ENCODE measurements around the gene RBM20. TPM values are rescaled to one million over a fixed set of nuclear protein-coding genes. Genes with fewer than 3 reads are reported as not detected.

RBM20 gene
- polyA plus RNA-seq, 2 of the 4 experiments (the other 2 are of a cell fraction) = 1.5 to 1.8 TPM

DNA sequence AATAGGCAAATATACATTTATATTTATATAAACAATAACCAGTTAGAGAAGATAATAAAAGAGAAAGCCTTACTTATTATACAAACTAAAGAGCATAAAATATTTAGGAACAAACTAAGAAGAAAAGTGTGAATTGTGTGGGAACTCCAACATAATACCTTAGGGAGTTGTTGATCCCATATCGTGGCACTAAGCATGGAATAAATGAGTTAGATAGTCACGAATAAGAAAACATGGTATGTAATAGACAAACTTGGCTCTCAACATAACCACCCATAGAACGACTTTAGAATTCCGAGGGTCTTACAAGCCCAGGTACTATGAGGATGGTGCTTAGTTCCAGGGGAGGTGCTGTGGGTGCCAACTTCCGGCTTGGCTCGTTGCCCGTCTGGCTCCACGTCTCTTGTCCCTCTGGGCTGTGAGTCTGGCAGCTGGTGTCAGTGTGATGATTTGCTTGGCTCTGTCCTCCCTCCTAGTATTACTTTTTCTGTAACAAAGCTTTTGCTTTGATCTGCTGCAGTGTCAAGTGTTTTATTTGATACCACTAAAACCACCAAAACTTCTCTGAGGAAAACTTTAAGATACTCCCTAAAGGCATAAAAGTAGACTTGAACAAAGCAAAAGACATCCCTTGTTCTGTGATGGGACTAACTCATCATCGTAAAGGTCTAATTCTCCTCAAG is 9.5 kb upstream of the RBM20 start:
- CTCF ChIA-PET = interaction anchor here (1.4 kb wide), 1 partner anchor 40 kb away, joined by 4 read pairs; no protein-coding TSS in a partner anchor
- peak; percentile 67 for FAIRE-seq

DNA sequence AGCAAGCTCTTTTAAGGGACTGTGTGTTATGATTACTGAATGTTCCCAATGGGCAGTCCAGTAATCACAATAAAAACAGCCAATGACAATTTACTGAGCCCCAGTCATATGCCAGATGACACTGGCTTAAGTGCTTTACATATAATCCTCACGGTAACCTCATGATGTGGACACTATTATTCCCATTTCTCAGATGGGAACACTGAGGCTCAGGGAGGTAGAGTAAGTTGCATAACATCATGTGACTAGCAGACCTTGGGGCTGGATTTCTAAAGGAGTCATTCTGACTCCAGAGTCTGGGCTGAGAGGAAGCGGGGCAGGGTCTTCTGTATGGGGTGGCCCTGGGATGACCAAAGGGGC is 7.6 kb upstream of the RBM20 start:
- TF ChIP-seq JUN (IDR thresholded peaks at IDR 0.05) (no peak), KDM1A (IDR thresholded peaks at IDR 0.05; ENCODE audit: low read depth) (peak; percentile 36; the same call in 1 of the 2 replicates), SREBF2 (IDR thresholded peaks at IDR 0.05) (no peak), POLR2AphosphoS2 (conservative IDR thresholded peaks at IDR 0.05; ENCODE audit: low read length) (no peak)
- H3K4me1 ChIP-seq = peaks cover 45% of the 10 kb centered on the region
- no peak for FAIRE-seq
- ChIA-PET POLR2A (no interaction called here), CTCF (interaction anchor here (1.0 to 4.4 kb wide), 6 partner anchors 21 to 45 kb away, joined by 3 to 20 read pairs (median 5); no protein-coding TSS in a partner anchor)
- H3K27ac ChIP-seq = peak overlapping the region; percentile 64 to 71; a peak in 4 of 6 replicates
- H3K9me3 ChIP-seq = no peaks in the 10 kb centered on the region
- WGBS (ENCODE audit: missing lambda C conversion rate) = 92% methylated on average over 1 of the region's 2 CpGs
- no peak overlapping the region for H3K4me3 ChIP-seq
- DNase-seq (ENCODE audit: low read depth in 1 of 2, low spot score in 1 of 2) = no peak
- no peak for ATAC-seq
- peak overlapping the region; percentile 45; the same call in 1 of the 3 replicates for H3K4me2 ChIP-seq

More for the DNA sequence above, 9.5 kb upstream of the RBM20 start:
- Histone ChIP-seq H3K4me3 (no peak overlapping the region), H3K4me1 (peaks cover 46% of the 10 kb centered on the region), H3K27ac (peak overlapping the region; percentile 9 to 19; a peak in 2 of 6 replicates), H3K4me2 (no peak overlapping the region), H3K9me3 (no peaks in the 10 kb centered on the region)
- no peak for DNase-seq (ENCODE audit: low read depth in 1 of 2, low spot score in 1 of 2)
- ATAC-seq = no peak
- TF ChIP-seq RFX5 (IDR thresholded peaks at IDR 0.05) = no peak
- TF ChIP-seq CEBPB (IDR thresholded peaks at IDR 0.05) = no peak
- TF ChIP-seq, protein P1, sequence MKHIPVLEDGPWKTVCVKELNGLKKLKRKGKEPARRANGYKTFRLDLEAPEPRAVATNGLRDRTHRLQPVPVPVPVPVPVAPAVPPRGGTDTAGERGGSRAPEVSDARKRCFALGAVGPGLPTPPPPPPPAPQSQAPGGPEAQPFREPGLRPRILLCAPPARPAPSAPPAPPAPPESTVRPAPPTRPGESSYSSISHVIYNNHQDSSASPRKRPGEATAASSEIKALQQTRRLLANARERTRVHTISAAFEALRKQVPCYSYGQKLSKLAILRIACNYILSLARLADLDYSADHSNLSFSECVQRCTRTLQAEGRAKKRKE (CRISPR knock-in tag; IDR thresholded peaks at IDR 0.05; ENCODE audit: low read depth) = no peak
- TF ChIP-seq RAD21 (conservative IDR thresholded peaks at IDR 0.05 in 1 of 2, IDR thresholded peaks at IDR 0.05 in 1 of 2) = no peak
- TF ChIP-seq, protein P2, sequence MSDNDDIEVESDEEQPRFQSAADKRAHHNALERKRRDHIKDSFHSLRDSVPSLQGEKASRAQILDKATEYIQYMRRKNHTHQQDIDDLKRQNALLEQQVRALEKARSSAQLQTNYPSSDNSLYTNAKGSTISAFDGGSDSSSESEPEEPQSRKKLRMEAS (IDR thresholded peaks at IDR 0.05) = no peak
- no peak for TF ChIP-seq JUN (IDR thresholded peaks at IDR 0.05)
- TF ChIP-seq HDAC2 (IDR thresholded peaks at IDR 0.05) = no peak
- no peak for TF ChIP-seq HOXA7 (CRISPR knock-in tag; IDR thresholded peaks at IDR 0.05)
- TF ChIP-seq CHD2 (IDR thresholded peaks at IDR 0.05; ENCODE audit: low read length, partially characterized antibody) = no peak
- TF ChIP-seq CBX8 (IDR thresholded peaks at IDR 0.05) = no peak
- TF ChIP-seq FOXS1 (CRISPR knock-in tag; IDR thresholded peaks at IDR 0.05) = no peak
- TF ChIP-seq, protein P3, sequence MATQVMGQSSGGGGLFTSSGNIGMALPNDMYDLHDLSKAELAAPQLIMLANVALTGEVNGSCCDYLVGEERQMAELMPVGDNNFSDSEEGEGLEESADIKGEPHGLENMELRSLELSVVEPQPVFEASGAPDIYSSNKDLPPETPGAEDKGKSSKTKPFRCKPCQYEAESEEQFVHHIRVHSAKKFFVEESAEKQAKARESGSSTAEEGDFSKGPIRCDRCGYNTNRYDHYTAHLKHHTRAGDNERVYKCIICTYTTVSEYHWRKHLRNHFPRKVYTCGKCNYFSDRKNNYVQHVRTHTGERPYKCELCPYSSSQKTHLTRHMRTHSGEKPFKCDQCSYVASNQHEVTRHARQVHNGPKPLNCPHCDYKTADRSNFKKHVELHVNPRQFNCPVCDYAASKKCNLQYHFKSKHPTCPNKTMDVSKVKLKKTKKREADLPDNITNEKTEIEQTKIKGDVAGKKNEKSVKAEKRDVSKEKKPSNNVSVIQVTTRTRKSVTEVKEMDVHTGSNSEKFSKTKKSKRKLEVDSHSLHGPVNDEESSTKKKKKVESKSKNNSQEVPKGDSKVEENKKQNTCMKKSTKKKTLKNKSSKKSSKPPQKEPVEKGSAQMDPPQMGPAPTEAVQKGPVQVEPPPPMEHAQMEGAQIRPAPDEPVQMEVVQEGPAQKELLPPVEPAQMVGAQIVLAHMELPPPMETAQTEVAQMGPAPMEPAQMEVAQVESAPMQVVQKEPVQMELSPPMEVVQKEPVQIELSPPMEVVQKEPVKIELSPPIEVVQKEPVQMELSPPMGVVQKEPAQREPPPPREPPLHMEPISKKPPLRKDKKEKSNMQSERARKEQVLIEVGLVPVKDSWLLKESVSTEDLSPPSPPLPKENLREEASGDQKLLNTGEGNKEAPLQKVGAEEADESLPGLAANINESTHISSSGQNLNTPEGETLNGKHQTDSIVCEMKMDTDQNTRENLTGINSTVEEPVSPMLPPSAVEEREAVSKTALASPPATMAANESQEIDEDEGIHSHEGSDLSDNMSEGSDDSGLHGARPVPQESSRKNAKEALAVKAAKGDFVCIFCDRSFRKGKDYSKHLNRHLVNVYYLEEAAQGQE (IDR thresholded peaks at IDR 0.05) = no peak
- TF ChIP-seq, protein P4, sequence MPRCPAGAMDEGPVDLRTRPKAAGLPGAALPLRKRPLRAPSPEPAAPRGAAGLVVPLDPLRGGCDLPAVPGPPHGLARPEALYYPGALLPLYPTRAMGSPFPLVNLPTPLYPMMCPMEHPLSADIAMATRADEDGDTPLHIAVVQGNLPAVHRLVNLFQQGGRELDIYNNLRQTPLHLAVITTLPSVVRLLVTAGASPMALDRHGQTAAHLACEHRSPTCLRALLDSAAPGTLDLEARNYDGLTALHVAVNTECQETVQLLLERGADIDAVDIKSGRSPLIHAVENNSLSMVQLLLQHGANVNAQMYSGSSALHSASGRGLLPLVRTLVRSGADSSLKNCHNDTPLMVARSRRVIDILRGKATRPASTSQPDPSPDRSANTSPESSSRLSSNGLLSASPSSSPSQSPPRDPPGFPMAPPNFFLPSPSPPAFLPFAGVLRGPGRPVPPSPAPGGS (IDR thresholded peaks at IDR 0.05) = no peak
- TF ChIP-seq MYC (IDR thresholded peaks at IDR 0.05; ENCODE audit: borderline replicate concordance, low read length) = no peak
- 65% methylated on average over 9 of the region's 9 CpGs for WGBS (ENCODE audit: missing lambda C conversion rate)
- POLR2A ChIA-PET = no interaction called here

Measured in A549 (cell line).